HepG2 (cell line): ENCODE data around the gene FRK. TPM values are rescaled to one million over a fixed set of nuclear protein-coding genes. Genes with fewer than 3 reads are reported as not detected.

Experiments used
- ASH2L ChIP-seq: fragments of 300-600, 200-600 bp; sonication (generic); IDR thresholded peaks from 2 replicates; pipeline ENCODE4 v1.7.0; 2017; ENCODE audit warnings: low read depth, mild to moderate bottlenecking, moderate library complexity, mixed read lengths, low read length; ENCODE audit not compliant: insufficient read length
- CAMTA2 ChIP-seq: sonication (generic); formaldehyde crosslinking; IDR thresholded peaks from 2 replicates; pipeline ENCODE4 v1.4.0; 2020; ENCODE audit warnings: mild to moderate bottlenecking, missing genetic modification reagents, borderline replicate concordance
- CBX2 ChIP-seq, 2 experiments: fragments of 200-600 bp in 1 of 2; sonication (generic); formaldehyde crosslinking in 1 of 2; IDR thresholded peaks; 2 replicates each; pipeline versions ENCODE4 v1.7.0 to v1.8.1; 2018 to 2022; ENCODE audit warnings: low read depth in 2 of 2, low read length in 1 of 2, mild to moderate bottlenecking in 1 of 2, missing genetic modification reagents in 1 of 2
- FOXP1 ChIP-seq, 2 experiments: fragments of 450-650 bp in 1 of 2; IDR thresholded peaks; 2 replicates each; pipeline ENCODE4 v1.6.1; 2017 to 2018; ENCODE audit warnings: antibody characterized with exemption in 1 of 2
- GATAD1 ChIP-seq: IDR thresholded peaks from 2 replicates; pipeline ENCODE4 v1.6.1; 2016; ENCODE audit warnings: missing genetic modification reagents, missing compliant biosample characterization
- NFE2L1 ChIP-seq: sonication (generic); formaldehyde crosslinking; IDR thresholded peaks from 2 replicates; pipeline ENCODE4 v1.4.0; 2020; ENCODE audit warnings: missing genetic modification reagents, mild to moderate bottlenecking, borderline replicate concordance
- PRMT3 ChIP-seq: sonication (generic); formaldehyde crosslinking; IDR thresholded peaks from 2 replicates; pipeline ENCODE4 v1.8.1; 2022; ENCODE audit warnings: low read depth, mild to moderate bottlenecking, moderate library complexity, missing genetic modification reagents, borderline replicate concordance
- SAP130 ChIP-seq: IDR thresholded peaks from 2 replicates; pipeline ENCODE4 v1.6.1; 2016; ENCODE audit warnings: low read depth
- ZBTB38 ChIP-seq: sonication (generic); formaldehyde crosslinking; IDR thresholded peaks from 2 replicates; pipeline ENCODE4 v1.5.1; 2020; ENCODE audit warnings: mild to moderate bottlenecking, missing genetic modification reagents
- ZBTB42 ChIP-seq: sonication (generic); formaldehyde crosslinking; IDR thresholded peaks from 2 replicates; pipeline ENCODE4 v1.5.0; 2020; ENCODE audit warnings: mild to moderate bottlenecking, missing genetic modification reagents
- ZFP37 ChIP-seq: sonication (generic); formaldehyde crosslinking; IDR thresholded peaks from 2 replicates; pipeline ENCODE4 v1.4.0; 2020; ENCODE audit warnings: missing genetic modification reagents, borderline replicate concordance
- ZMAT3 ChIP-seq: sonication (generic); formaldehyde crosslinking; conservative IDR thresholded peaks from 2 replicates; pipeline ENCODE4 v1.7.0; 2021; ENCODE audit warnings: missing genetic modification reagents
- ZNF17 ChIP-seq: sonication (generic); formaldehyde crosslinking; IDR thresholded peaks from 2 replicates; pipeline ENCODE4 v1.5.0; 2020; ENCODE audit warnings: mild to moderate bottlenecking, missing genetic modification reagents
- ZNF235 ChIP-seq: sonication (generic); formaldehyde crosslinking; IDR thresholded peaks from 2 replicates; pipeline ENCODE4 v1.8.1; 2023; ENCODE audit warnings: mild to moderate bottlenecking, missing genetic modification reagents, borderline replicate concordance
- ZNF496 ChIP-seq: sonication (generic); formaldehyde crosslinking; IDR thresholded peaks from 2 replicates; pipeline ENCODE4 v1.8.1; 2023; ENCODE audit warnings: mild to moderate bottlenecking, moderate library complexity, missing genetic modification reagents; ENCODE audit not compliant: insufficient replicate concordance
- ZNF792 ChIP-seq: IDR thresholded peaks from 2 replicates; pipeline ENCODE4 v1.6.1; 2016
- polyA plus RNA-seq, 8 experiments: library from polyadenylated mRNA; depleted of rRNA in 3 of 8; stranded (reverse) in 7 of 8; unstranded in 1 of 8; fragments of >200 nt; fragmentation: Illumina TruSeq in 4 of 8; extraction: Trizol in 4 of 8; gene quantifications; 2 replicates each; pipeline versions ENCODE4 v1.2.1 to v1.2.3, GENCODE V29; 2011 to 2016; ENCODE audit warnings: low read depth in 4 of 8, missing spikeins in 1 of 8, mixed read lengths in 1 of 8; ENCODE audit not compliant: insufficient read depth in 1 of 8
- total RNA-seq, 5 experiments: library from RNA; depleted of rRNA; stranded (reverse); fragments of >200 nt; fragmentation: Illumina TruSeq; extraction: Trizol; gene quantifications; 2 replicates each; pipeline ENCODE4 v1.2.3, GENCODE V29; 2016; ENCODE audit warnings: low read depth in 1 of 5
- TF ChIP-seq, protein P1 (sequence below): sonication (generic); formaldehyde crosslinking; IDR thresholded peaks from 2 replicates; pipeline ENCODE4 v1.5.0; 2020; ENCODE audit warnings: mild to moderate bottlenecking, missing genetic modification reagents
- TF ChIP-seq, protein P2 (sequence below): sonication (generic); formaldehyde crosslinking; IDR thresholded peaks from 2 replicates; pipeline ENCODE4 v1.5.0; 2020; ENCODE audit warnings: missing genetic modification reagents
- TF ChIP-seq, protein P3 (sequence below): sonication (generic); formaldehyde crosslinking; IDR thresholded peaks from 2 replicates; pipeline ENCODE4 v1.8.1; 2022; ENCODE audit warnings: low read depth, mild to moderate bottlenecking, missing genetic modification reagents
- TF ChIP-seq, protein P4 (sequence below): sonication (generic); formaldehyde crosslinking; IDR thresholded peaks from 2 replicates; pipeline ENCODE4 v1.8.1; 2023; ENCODE audit warnings: missing genetic modification reagents, mild to moderate bottlenecking, borderline replicate concordance
- TF ChIP-seq, protein P5 (sequence below): sonication (generic); formaldehyde crosslinking; IDR thresholded peaks from 2 replicates; pipeline ENCODE4 v1.8.0; 2022; ENCODE audit warnings: missing genetic modification reagents, mild to moderate bottlenecking, borderline replicate concordance
- TF ChIP-seq, protein P6 (sequence below): sonication (generic); formaldehyde crosslinking; conservative IDR thresholded peaks from 2 replicates; pipeline ENCODE4 v1.4.0; 2020; ENCODE audit warnings: missing genetic modification reagents

FRK gene
- total and polyA plus RNA-seq, 2 of the 13 experiments (the other 11 are each of a cell fraction or from before 2014, with no cell fraction given) = 1.3 to 2.9 TPM

DNA sequence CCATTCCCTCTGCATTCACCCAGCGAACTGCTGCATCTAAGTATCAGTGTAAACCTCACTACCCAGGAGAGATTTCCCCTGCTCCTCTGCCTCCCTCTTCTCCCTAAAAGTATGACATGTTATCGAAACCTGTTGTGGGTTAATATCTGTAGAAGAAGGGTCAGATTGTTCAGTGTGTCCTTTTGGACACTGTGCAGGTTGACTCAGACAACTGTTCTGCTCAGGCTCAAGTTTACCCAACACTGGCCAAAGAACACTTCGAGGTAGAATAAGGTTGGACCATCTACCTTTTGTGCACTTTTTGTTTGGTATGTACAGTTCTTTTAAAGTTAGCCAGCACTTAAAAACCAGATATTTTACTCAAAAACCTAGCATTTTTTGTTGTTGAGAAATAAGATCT, 44.6 kb upstream of the FRK start (continued):
- TF ChIP-seq, protein P1, sequence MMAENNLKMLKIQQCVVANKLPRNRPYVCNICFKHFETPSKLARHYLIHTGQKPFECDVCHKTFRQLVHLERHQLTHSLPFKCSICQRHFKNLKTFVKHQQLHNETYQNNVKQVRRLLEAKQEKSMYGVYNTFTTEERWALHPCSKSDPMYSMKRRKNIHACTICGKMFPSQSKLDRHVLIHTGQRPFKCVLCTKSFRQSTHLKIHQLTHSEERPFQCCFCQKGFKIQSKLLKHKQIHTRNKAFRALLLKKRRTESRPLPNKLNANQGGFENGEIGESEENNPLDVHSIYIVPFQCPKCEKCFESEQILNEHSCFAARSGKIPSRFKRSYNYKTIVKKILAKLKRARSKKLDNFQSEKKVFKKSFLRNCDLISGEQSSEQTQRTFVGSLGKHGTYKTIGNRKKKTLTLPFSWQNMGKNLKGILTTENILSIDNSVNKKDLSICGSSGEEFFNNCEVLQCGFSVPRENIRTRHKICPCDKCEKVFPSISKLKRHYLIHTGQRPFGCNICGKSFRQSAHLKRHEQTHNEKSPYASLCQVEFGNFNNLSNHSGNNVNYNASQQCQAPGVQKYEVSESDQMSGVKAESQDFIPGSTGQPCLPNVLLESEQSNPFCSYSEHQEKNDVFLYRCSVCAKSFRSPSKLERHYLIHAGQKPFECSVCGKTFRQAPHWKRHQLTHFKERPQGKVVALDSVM = no peak
- TF ChIP-seq, protein P2, sequence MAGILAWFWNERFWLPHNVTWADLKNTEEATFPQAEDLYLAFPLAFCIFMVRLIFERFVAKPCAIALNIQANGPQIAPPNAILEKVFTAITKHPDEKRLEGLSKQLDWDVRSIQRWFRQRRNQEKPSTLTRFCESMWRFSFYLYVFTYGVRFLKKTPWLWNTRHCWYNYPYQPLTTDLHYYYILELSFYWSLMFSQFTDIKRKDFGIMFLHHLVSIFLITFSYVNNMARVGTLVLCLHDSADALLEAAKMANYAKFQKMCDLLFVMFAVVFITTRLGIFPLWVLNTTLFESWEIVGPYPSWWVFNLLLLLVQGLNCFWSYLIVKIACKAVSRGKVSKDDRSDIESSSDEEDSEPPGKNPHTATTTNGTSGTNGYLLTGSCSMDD = no peak
- TF ChIP-seq GATAD1 (CRISPR knock-in tag) (no peak), ZBTB38 (CRISPR knock-in tag) (no peak), ZNF17 (no peak), PRMT3 (no peak), ZFP37 (no peak), NFE2L1 (CRISPR knock-in tag) (no peak), ZNF235 (no peak), ZNF792 (CRISPR knock-in tag) (no peak), FOXP1 (IDR thresholded peaks at IDR 0.05) (no peak), FOXP1 (CRISPR knock-in tag; IDR thresholded peaks at IDR 0.05) (peak; percentile 10; the same call in 1 of the 2 replicates), ZNF496 (no peak), CAMTA2 (CRISPR knock-in tag) (no peak), CBX2 (IDR thresholded peaks at IDR 0.05; ENCODE audit: low read depth, low read length) (no peak), CBX2 (CRISPR knock-in tag; IDR thresholded peaks at IDR 0.05; ENCODE audit: low read depth) (no peak), SAP130 (peak; percentile 50; the same call in 1 of the 2 replicates), ZMAT3 (no peak), ZBTB42 (no peak), ASH2L (no peak)
- TF ChIP-seq, protein P3, sequence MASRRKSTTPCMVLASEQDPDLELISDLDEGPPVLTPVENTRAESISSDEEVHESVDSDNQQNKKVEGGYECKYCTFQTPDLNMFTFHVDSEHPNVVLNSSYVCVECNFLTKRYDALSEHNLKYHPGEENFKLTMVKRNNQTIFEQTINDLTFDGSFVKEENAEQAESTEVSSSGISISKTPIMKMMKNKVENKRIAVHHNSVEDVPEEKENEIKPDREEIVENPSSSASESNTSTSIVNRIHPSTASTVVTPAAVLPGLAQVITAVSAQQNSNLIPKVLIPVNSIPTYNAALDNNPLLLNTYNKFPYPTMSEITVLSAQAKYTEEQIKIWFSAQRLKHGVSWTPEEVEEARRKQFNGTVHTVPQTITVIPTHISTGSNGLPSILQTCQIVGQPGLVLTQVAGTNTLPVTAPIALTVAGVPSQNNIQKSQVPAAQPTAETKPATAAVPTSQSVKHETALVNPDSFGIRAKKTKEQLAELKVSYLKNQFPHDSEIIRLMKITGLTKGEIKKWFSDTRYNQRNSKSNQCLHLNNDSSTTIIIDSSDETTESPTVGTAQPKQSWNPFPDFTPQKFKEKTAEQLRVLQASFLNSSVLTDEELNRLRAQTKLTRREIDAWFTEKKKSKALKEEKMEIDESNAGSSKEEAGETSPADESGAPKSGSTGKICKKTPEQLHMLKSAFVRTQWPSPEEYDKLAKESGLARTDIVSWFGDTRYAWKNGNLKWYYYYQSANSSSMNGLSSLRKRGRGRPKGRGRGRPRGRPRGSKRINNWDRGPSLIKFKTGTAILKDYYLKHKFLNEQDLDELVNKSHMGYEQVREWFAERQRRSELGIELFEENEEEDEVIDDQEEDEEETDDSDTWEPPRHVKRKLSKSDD (CRISPR knock-in tag) = no peak
- TF ChIP-seq, protein P4, sequence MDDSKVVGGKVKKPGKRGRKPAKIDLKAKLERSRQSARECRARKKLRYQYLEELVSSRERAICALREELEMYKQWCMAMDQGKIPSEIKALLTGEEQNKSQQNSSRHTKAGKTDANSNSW (CRISPR knock-in tag) = no peak
- TF ChIP-seq, protein P5, sequence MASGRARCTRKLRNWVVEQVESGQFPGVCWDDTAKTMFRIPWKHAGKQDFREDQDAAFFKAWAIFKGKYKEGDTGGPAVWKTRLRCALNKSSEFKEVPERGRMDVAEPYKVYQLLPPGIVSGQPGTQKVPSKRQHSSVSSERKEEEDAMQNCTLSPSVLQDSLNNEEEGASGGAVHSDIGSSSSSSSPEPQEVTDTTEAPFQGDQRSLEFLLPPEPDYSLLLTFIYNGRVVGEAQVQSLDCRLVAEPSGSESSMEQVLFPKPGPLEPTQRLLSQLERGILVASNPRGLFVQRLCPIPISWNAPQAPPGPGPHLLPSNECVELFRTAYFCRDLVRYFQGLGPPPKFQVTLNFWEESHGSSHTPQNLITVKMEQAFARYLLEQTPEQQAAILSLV (CRISPR knock-in tag) = no peak
- TF ChIP-seq, protein P6, sequence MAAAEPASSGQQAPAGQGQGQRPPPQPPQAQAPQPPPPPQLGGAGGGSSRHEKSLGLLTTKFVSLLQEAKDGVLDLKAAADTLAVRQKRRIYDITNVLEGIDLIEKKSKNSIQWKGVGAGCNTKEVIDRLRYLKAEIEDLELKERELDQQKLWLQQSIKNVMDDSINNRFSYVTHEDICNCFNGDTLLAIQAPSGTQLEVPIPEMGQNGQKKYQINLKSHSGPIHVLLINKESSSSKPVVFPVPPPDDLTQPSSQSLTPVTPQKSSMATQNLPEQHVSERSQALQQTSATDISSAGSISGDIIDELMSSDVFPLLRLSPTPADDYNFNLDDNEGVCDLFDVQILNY (CRISPR knock-in tag) = no peak
